GM23338 (cell line): ENCODE data around the gene PTOV1. TPM values are rescaled to one million over a fixed set of nuclear protein-coding genes. Genes with fewer than 3 reads are reported as not detected.

Experiments used
- ATAC-seq: fragments of 200-7000 bp; cut with Tn5 transposase; 3 replicates; pipeline ENCODE4 v1.9.1; 2020
- DNase-seq: peaks from one replicate; pipeline ENCODE4 v3.0.0-alpha.2; 2015; ENCODE audit warnings: low spot score
- H2AFZ ChIP-seq: fragments of 200-600 bp; sonication (generic); 2 replicates; pipeline ENCODE4 v1.8.0; 2016; ENCODE audit warnings: antibody characterized with exemption, mild to moderate bottlenecking, moderate library complexity
- H3F3A ChIP-seq: fragments of 200-600 bp; sonication (generic); replicated peaks from 2 replicates; pipeline ENCODE4 v1.8.0; 2017; ENCODE audit warnings: antibody characterized with exemption, mixed run types, low read depth
- H3K27ac ChIP-seq: fragments of 200-600 bp; sonication (generic); 2 replicates; pipeline ENCODE4 v1.6.1; 2016; ENCODE audit warnings: low read depth
- H3K27me3 ChIP-seq: fragments of 200-600 bp; sonication (generic); 2 replicates; pipeline ENCODE4 v1.8.0; 2016; ENCODE audit warnings: mild to moderate bottlenecking, mixed run types, moderate library complexity; ENCODE audit not compliant: insufficient read depth
- H3K36me3 ChIP-seq: fragments of 200-600 bp; sonication (generic); 2 replicates; pipeline ENCODE4 v1.8.0; 2016; ENCODE audit warnings: mild to moderate bottlenecking; ENCODE audit not compliant: insufficient read depth
- H3K4me1 ChIP-seq: fragments of 200-600 bp; sonication (generic); 2 replicates; pipeline ENCODE4 v1.8.0; 2016; ENCODE audit warnings: mild to moderate bottlenecking, moderate library complexity; ENCODE audit not compliant: insufficient read depth
- H3K4me2 ChIP-seq: fragments of 200-600 bp; sonication (generic); 2 replicates; pipeline ENCODE4 v1.7.1; 2017; ENCODE audit warnings: mixed run types
- H3K4me3 ChIP-seq: fragments of 200-600 bp; sonication (generic); 2 replicates; pipeline ENCODE4 v1.6.1; 2016; ENCODE audit warnings: mixed run types
- H3K79me2 ChIP-seq: fragments of 200-600 bp; sonication (generic); replicated peaks from 2 replicates; pipeline ENCODE4 v1.8.0; 2017; ENCODE audit warnings: mild to moderate bottlenecking; ENCODE audit not compliant: insufficient read depth
- H3K9me2 ChIP-seq: fragments of 200-600 bp; sonication (generic); 2 replicates; pipeline ENCODE4 v1.8.0; 2017; ENCODE audit not compliant: insufficient read depth
- H4K20me1 ChIP-seq: fragments of 200-600 bp; sonication (generic); replicated peaks from 2 replicates; pipeline ENCODE4 v1.8.0; 2017; ENCODE audit warnings: mild to moderate bottlenecking; ENCODE audit not compliant: insufficient read depth
- H3K27ac Mint-ChIP-seq: 2 replicates; pipeline ENCODE4 v1.8.0; 2020; ENCODE audit warnings: inconsistent platforms, mild to moderate bottlenecking, moderate library complexity, mixed read lengths
- H3K27me3 Mint-ChIP-seq: 3 replicates; pipeline ENCODE4 v1.8.0; 2022; ENCODE audit warnings: low read depth, mild to moderate bottlenecking, moderate library complexity, mixed read lengths, inconsistent platforms; ENCODE audit not compliant: insufficient read depth, poor library complexity
- H3K36me3 Mint-ChIP-seq: 3 replicates; pipeline ENCODE4 v1.8.0; 2021; ENCODE audit warnings: low read depth, mild to moderate bottlenecking, inconsistent platforms, moderate library complexity, mixed read lengths
- H3K4me1 Mint-ChIP-seq: 3 replicates; pipeline ENCODE4 v1.8.0; 2020; ENCODE audit warnings: mild to moderate bottlenecking, inconsistent platforms, mixed read lengths
- H3K4me3 Mint-ChIP-seq: 3 replicates; pipeline ENCODE4 v1.8.0; 2021; ENCODE audit warnings: moderate library complexity, mild to moderate bottlenecking, inconsistent platforms, mixed read lengths
- H3K9me3 Mint-ChIP-seq: 3 replicates; pipeline ENCODE4 v1.8.0; 2020; ENCODE audit warnings: moderate library complexity, mild to moderate bottlenecking, inconsistent platforms, mixed read lengths
- CREB1 ChIP-seq: fragments of 250-450 bp; sonication (Bioruptor Pico); IDR thresholded peaks from 2 replicates; pipeline ENCODE4 v1.5.0; 2020; ENCODE audit warnings: low read depth, mild to moderate bottlenecking, moderate library complexity
- ETS1 ChIP-seq: IDR thresholded peaks from 2 replicates; pipeline ENCODE4 v1.6.1; 2016; ENCODE audit warnings: antibody characterized with exemption
- EZH2phosphoT487 ChIP-seq: fragments of 200-600 bp; sonication (generic); IDR thresholded peaks from one replicate; pipeline ENCODE4 v1.8.1; 2018; ENCODE audit warnings: antibody characterized with exemption; ENCODE audit not compliant: unreplicated experiment
- POLR2AphosphoS5 ChIP-seq: IDR thresholded peaks from 2 replicates; pipeline ENCODE4 v1.6.1; 2016; ENCODE audit warnings: antibody characterized with exemption, low read depth
- ZNF331 ChIP-seq: fragments of 250-450 bp; sonication (Bioruptor Pico); IDR thresholded peaks from 2 replicates; pipeline ENCODE4 v1.5.0; 2020; ENCODE audit warnings: low read depth, mild to moderate bottlenecking, moderate library complexity
- polyA plus RNA-seq: library from polyadenylated mRNA; unstranded; fragments of >200 nt; fragmentation: Nextera tagmentation; extraction: Ambion mirVana; gene quantifications from 2 replicates; pipeline ENCODE4 v1.2.1, GENCODE V29; 2016
- total RNA-seq: library from RNA; depleted of rRNA; stranded (reverse); fragments of >200 nt; shearing (Covaris generic); gene quantifications from 2 replicates; pipeline ENCODE4 v1.2.3, GENCODE V29; 2014
- TF ChIP-seq, protein P1 (sequence below): fragments of 250-450 bp; sonication (Bioruptor Pico); IDR thresholded peaks from 2 replicates; pipeline ENCODE4 v1.5.0; 2020; ENCODE audit warnings: mild to moderate bottlenecking, moderate library complexity
- TF ChIP-seq, protein P2 (sequence below), 2 experiments: fragments of 200-600 bp in 1 of 2; sonication (generic) in 1 of 2; conservative IDR thresholded peaks; 2 replicates each; pipeline versions ENCODE4 v1.5.1 to v1.6.1; 2016 to 2017; ENCODE audit warnings: antibody characterized with exemption in 2 of 2, low read depth in 2 of 2, mild to moderate bottlenecking in 2 of 2, moderate library complexity in 1 of 2

PTOV1 gene
- total and polyA plus RNA-seq, 2 experiments from 2014 or later = 188 to 209 TPM

DNA sequence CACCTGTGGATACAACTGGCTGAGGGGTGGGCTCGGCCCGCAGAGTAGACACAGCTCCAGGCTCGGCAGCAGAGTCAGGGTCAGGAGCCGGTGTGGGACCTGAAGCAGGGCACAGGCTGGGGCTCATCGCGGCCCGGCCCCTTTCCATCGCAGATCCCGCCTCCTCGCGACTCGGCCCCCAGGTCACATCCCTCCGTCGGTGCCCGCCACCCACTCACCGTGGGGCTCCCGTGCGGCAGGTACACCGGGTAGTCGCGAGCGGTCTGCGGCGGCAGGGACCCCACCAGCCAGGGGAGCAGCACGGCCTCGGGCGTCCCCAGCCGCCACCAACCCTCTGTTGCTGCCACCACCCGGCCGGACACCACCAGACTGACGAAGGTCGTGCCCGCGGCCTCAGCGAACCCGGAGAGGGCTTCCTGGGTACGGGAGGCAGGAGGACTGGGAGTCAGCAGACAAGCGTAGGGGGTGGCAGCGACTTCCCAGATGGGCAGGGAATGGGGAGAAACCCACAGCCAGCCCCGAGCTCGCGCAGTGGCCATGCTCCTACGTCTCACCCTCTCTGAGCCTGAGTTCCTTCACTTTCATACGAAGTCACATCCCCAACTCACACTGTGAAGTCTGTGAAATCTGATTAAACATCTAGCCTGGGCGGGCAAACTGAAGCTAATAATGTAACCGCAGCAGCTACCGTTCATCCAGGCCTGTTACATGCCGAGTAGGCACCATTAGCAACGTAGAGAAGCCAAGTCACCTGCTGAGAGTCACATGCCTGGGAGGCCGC is 41.6 kb upstream of the PTOV1 start:
- H3K4me2 ChIP-seq = peak overlapping the region; percentile 87
- peaks cover 25% of the 10 kb centered on the region for H3K4me1 Mint-ChIP-seq
- H3K9me3 Mint-ChIP-seq = no peaks in the 10 kb centered on the region; the same call in 2 of the 3 replicates
- no peaks in the 10 kb centered on the region for H3K79me2 ChIP-seq
- H3K36me3 Mint-ChIP-seq = peaks cover 26% of the 10 kb centered on the region
- no peaks in the 10 kb centered on the region; the same call in 1 of the 2 replicates for H3K36me3 ChIP-seq
- H3K4me3 ChIP-seq = peak overlapping the region; percentile 63
- TF ChIP-seq CREB1 (CRISPR knock-in tag) (no peak), EZH2phosphoT487 (no peak), POLR2AphosphoS5 (no peak), ETS1 (no peak), ZNF331 (no peak)
- TF ChIP-seq, protein P1, sequence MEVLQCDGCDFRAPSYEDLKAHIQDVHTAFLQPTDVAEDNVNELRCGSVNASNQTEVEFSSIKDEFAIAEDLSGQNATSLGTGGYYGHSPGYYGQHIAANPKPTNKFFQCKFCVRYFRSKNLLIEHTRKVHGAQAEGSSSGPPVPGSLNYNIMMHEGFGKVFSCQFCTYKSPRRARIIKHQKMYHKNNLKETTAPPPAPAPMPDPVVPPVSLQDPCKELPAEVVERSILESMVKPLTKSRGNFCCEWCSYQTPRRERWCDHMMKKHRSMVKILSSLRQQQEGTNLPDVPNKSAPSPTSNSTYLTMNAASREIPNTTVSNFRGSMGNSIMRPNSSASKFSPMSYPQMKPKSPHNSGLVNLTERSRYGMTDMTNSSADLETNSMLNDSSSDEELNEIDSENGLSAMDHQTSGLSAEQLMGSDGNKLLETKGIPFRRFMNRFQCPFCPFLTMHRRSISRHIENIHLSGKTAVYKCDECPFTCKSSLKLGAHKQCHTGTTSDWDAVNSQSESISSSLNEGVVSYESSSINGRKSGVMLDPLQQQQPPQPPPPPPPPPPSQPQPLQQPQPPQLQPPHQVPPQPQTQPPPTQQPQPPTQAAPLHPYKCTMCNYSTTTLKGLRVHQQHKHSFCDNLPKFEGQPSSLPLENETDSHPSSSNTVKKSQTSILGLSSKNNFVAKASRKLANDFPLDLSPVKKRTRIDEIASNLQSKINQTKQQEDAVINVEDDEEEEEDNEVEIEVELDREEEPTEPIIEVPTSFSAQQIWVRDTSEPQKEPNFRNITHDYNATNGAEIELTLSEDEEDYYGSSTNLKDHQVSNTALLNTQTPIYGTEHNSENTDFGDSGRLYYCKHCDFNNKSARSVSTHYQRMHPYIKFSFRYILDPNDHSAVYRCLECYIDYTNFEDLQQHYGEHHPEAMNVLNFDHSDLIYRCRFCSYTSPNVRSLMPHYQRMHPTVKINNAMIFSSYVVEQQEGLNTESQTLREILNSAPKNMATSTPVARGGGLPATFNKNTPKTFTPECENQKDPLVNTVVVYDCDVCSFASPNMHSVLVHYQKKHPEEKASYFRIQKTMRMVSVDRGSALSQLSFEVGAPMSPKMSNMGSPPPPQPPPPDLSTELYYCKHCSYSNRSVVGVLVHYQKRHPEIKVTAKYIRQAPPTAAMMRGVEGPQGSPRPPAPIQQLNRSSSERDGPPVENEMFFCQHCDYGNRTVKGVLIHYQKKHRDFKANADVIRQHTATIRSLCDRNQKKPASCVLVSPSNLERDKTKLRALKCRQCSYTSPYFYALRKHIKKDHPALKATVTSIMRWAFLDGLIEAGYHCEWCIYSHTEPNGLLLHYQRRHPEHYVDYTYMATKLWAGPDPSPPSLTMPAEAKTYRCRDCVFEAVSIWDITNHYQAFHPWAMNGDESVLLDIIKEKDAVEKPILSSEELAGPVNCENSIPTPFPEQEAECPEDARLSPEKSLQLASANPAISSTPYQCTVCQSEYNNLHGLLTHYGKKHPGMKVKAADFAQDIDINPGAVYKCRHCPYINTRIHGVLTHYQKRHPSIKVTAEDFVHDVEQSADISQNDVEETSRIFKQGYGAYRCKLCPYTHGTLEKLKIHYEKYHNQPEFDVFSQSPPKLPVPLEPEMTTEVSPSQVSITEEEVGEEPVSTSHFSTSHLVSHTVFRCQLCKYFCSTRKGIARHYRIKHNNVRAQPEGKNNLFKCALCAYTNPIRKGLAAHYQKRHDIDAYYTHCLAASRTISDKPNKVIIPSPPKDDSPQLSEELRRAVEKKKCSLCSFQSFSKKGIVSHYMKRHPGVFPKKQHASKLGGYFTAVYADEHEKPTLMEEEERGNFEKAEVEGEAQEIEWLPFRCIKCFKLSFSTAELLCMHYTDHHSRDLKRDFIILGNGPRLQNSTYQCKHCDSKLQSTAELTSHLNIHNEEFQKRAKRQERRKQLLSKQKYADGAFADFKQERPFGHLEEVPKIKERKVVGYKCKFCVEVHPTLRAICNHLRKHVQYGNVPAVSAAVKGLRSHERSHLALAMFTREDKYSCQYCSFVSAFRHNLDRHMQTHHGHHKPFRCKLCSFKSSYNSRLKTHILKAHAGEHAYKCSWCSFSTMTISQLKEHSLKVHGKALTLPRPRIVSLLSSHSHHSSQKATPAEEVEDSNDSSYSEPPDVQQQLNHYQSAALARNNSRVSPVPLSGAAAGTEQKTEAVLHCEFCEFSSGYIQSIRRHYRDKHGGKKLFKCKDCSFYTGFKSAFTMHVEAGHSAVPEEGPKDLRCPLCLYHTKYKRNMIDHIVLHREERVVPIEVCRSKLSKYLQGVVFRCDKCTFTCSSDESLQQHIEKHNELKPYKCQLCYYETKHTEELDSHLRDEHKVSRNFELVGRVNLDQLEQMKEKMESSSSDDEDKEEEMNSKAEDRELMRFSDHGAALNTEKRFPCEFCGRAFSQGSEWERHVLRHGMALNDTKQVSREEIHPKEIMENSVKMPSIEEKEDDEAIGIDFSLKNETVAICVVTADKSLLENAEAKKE (CRISPR knock-in tag) = no peak
- TF ChIP-seq, protein P2, sequence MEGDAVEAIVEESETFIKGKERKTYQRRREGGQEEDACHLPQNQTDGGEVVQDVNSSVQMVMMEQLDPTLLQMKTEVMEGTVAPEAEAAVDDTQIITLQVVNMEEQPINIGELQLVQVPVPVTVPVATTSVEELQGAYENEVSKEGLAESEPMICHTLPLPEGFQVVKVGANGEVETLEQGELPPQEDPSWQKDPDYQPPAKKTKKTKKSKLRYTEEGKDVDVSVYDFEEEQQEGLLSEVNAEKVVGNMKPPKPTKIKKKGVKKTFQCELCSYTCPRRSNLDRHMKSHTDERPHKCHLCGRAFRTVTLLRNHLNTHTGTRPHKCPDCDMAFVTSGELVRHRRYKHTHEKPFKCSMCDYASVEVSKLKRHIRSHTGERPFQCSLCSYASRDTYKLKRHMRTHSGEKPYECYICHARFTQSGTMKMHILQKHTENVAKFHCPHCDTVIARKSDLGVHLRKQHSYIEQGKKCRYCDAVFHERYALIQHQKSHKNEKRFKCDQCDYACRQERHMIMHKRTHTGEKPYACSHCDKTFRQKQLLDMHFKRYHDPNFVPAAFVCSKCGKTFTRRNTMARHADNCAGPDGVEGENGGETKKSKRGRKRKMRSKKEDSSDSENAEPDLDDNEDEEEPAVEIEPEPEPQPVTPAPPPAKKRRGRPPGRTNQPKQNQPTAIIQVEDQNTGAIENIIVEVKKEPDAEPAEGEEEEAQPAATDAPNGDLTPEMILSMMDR (conservative IDR thresholded peaks at IDR 0.05; ENCODE audit: low read depth in 2 of 2) = peak; percentile 10 to 50; a peak in 2 of 4 replicates
- ATAC-seq (peak; percentile 23), DNase-seq (peak; percentile 66)
- peaks cover 29% of the 10 kb centered on the region for H3F3A ChIP-seq
- H3K27me3 Mint-ChIP-seq = peaks cover 28% of the 10 kb centered on the region
- H3K27ac ChIP-seq = peak overlapping the region; percentile 33; the same call in 1 of the 2 replicates
- H2AFZ ChIP-seq = peak overlapping the region; percentile 68; the same call in 1 of the 2 replicates
- no peaks in the 10 kb centered on the region; the same call in 1 of the 2 replicates for H4K20me1 ChIP-seq
- H3K27me3 ChIP-seq = no peaks in the 10 kb centered on the region
- no peaks in the 10 kb centered on the region for H3K9me2 ChIP-seq
- peak overlapping the region; percentile 56; the same call in 1 of the 2 replicates for H3K27ac Mint-ChIP-seq
- H3K4me1 ChIP-seq = peaks cover 25% of the 10 kb centered on the region; the same call in 1 of the 2 replicates
- H3K4me3 Mint-ChIP-seq = peak overlapping the region; percentile 81
